Ovary (tissue), 3 donors: ENCODE measurements around the gene USH2A.

Source experiments
- EP300 ChIP-seq: sonication (generic); formaldehyde crosslinking; IDR thresholded peaks from one replicate; pipeline ENCODE4 v1.6.1; 2017; ENCODE audit warnings: antibody characterized with exemption
- POLR2A ChIP-seq: fragments of 450-650 bp; IDR thresholded peaks from one replicate; pipeline ENCODE4 v1.6.1; 2017; ENCODE audit warnings: antibody characterized with exemption, mild to moderate bottlenecking, moderate library complexity
- TF ChIP-seq, protein P1 (sequence below), 3 donors: fragments of 450-650 bp in 2 of 3; fragments of 200-600 bp in 1 of 3; IDR thresholded peaks; one replicate each; pipeline versions ENCODE4 v1.5.1 to v1.8.0; 2016 to 2022; ENCODE audit warnings: antibody characterized with exemption in 3 of 3, mild to moderate bottlenecking in 1 of 3
- donor health status: DM: no; HTN: no; CAD: no.

DNA sequence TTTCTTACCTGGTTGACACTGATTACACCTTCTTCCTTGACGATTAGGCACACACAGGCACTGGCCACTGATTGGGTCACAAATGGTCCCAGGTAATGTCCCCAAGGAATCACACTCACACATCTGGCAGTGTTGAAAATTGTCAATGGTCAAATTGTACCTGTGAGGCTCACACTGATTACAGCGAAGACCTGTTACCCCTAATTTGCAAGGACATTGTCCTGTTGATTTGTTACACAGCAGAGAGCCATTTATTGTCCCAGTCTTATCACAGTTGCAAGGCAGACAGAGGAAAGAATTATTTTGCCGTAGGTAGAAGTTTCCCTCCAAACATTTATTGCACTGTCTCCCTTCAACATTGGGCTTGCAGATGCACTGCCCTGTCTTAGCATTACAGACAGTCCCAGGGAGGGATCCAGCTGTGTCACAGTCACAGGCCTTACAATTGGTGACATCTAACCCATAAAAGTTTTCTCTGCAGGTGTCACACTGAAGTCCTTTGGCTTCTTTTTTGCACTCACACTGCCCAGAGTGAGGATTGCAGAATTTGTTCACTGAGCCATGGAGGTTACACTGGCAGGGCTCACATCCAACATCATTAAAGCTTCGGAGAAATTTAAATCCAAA, 176.6 kb downstream of the USH2A start:
- TF ChIP-seq POLR2A, result no peak
- TF ChIP-seq, protein P1, sequence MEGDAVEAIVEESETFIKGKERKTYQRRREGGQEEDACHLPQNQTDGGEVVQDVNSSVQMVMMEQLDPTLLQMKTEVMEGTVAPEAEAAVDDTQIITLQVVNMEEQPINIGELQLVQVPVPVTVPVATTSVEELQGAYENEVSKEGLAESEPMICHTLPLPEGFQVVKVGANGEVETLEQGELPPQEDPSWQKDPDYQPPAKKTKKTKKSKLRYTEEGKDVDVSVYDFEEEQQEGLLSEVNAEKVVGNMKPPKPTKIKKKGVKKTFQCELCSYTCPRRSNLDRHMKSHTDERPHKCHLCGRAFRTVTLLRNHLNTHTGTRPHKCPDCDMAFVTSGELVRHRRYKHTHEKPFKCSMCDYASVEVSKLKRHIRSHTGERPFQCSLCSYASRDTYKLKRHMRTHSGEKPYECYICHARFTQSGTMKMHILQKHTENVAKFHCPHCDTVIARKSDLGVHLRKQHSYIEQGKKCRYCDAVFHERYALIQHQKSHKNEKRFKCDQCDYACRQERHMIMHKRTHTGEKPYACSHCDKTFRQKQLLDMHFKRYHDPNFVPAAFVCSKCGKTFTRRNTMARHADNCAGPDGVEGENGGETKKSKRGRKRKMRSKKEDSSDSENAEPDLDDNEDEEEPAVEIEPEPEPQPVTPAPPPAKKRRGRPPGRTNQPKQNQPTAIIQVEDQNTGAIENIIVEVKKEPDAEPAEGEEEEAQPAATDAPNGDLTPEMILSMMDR (IDR thresholded peaks at IDR 0.05), result no peak
- no peak for TF ChIP-seq EP300
